ENCODE results near the gene PDE11A.

PDE11A gene

DNA sequence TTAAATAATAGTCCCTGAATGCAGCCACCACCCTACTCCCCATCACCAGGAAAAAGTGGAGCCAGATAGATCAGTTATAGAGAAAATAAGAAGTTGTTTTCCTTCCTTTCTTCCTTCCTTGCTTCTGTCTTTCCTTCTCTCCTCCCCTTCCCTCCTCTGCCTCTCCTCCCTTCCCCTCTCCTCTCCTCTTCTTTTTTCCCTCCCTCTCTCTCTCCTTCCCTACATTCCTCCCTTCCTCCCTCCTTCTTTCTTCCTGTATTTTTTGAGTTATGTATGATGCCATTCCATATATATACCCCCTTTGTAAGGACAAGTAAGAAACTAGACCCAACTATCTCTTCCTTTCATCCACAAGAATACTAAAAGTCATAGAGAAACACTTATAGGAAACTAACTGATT lies 414.3 kb downstream of the PDE11A start:
- no peak for DNase-seq

DNA sequence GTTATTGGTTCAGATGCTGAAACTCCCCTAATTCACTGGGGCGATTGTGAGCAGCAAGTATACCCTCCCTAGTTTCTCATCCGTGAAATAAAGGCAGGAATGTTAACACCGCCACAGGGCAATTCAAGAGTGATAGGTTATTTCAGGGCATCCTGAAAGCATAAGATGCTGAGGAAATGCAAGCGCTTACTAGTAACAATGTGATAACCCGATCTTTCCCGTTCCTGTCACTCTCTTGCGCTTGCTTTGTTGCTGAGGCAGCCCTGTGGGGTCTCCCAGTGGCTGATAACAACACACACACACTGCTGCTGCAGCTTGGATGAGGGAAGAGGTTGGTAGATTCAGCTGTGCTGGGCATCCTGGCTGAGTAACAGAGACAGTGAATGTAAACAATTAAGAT lies 420.7 kb downstream of the PDE11A start:
- no peak for DNase-seq

DNA sequence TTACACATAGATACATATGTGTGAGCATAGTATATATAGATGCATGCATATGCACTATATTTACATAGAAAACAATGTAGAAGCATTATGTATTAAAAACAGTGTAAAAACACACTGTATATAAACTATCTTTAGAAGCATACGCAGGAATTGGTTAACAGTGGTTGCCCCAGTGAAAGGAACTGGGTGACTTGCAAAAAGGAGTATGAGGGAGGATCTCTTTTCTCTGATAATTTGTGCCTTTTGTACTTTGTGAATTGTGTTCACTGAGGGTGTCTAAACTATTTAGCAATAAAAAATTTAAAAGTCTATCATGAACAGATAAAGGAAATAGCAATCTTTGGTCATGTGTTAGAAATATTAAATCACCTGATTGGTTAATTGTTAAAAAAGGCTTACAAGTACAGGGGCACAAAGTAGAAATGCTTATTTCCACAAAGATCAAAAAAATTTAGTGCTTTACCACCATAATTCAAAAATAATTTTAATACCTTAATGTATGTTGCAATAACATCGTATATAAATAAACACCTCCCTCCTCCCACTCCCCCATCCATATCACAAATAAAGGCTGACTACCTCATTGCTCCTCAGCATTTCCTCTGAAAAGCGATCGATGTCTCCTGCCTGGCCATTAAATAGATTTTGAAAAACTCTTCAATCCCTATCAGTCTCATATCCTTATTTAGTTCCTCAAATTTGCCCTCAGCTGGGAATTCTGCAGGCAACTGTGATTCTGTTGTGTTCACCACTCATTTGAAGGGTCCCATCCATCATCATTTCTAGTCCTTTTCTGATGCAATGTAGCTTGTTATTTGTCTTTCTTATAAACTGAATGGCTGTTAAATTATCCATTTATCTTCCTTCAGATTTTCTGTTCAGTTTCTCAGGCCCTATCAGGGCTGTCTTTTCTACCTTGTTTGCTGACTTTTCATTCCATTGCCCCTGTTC lies 422.7 kb downstream of the PDE11A start:
- DNase-seq, result no peak

DNA sequence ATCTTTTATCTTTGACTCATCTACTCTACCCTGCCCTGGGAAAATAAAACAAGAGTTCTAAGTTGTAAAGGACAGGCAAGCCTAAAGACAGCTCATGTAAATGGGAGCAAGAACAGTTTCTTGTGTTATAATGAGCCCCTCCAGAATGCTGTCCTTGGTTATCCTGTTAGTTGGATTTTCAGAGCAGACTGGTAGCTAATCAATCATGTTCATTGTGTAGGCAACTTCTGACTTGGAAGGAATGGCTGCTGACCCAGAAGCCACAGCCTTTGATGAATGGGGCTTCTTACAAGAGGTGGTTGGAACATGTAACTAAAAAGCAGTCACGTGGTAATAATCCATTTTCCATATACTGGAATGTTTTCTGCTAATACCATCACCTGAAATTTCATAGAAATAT lies 425.8 kb downstream of the PDE11A start:
- DNase-seq, result no peak

DNA sequence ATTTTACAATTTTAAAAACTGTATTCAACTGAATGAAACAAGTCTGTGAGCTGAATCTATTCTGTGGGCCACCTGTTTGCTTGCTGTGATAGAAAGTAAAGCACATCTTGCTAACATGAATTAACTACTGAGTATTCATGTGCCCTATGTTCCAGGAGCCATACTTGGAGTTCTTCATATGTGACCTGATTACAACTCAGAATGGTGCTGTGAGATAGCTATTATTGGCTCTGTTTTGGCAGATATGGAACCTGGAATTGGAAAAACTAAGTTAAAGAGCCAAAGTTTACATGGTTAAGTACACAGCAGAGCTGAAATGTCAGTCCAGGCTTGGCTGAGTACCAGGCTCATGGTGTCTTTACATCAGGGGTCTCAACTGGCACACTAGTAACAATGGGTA lies 426.3 kb downstream of the PDE11A start:
- no peak for DNase-seq

DNA sequence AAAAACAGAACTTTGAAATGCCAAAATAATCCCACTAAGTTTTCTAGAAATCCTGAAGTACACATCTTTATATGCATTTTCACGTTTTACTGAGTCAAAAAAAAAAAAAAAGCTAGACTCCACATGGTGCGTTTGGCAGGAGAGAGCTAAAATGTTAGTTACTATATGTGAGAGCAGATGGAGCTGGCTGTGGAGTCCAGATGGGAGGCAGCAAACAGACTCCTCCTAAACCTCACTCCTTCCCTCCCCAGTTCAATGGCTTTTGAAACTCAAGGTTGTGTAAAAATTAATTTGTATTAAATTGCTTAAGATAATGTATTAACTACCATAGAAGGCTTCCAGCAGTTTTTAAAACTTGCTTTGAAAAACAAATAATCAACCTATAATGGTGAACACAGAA lies 431.2 kb downstream of the PDE11A start:
- DNase-seq, result no peak

DNA sequence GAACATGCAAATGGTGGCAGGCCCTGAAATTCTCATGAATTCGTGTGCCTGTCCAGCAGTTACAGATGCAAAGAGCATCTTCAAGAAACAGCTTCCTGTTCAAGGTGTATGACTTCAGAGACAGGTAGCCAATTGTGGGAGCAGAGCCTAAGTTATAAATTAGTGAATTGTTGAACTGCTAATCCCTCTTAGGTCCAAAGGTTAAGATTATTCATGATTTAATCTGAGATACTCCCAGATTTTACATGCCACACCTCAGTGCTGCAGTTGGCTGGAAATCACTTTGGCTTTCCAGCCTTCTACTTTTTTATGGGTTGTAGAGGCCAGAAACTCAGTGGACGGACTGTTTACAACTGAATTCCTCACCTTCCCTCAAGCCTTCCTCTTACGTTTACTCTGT lies 432.2 kb downstream of the PDE11A start:
- no peak for DNase-seq

DNA sequence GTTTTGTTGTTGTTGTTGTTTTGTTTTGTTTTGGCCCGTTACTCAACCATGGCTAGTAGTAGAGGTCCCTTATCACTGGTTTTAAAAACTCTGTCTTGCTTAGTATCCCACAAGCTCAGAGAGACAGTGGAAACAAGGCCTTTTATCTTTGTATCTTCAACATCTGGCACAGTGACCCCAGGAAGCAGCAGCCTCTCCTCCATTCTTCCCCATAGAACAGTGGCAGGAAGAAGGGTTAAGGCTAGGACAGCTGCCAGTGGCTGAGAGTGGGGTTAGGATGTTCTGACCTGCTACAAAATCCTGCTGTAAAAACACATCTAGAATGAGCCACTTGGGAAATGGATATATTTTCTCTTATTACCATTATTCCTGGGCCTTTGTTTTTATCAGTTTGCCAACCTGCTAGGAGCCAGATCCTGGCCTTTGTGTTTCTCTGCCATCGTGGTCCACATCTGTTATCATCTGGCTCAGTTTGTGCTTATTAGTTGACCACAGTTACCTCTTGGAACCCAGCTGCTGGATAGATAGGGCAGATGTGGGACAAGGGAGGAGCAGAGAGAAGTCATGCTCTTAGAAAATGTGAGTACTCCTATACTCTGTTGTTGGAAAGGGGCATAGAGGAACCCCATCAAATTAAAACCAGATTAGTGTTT lies 433.2 kb downstream of the PDE11A start:
- DNase-seq, result no peak

DNA sequence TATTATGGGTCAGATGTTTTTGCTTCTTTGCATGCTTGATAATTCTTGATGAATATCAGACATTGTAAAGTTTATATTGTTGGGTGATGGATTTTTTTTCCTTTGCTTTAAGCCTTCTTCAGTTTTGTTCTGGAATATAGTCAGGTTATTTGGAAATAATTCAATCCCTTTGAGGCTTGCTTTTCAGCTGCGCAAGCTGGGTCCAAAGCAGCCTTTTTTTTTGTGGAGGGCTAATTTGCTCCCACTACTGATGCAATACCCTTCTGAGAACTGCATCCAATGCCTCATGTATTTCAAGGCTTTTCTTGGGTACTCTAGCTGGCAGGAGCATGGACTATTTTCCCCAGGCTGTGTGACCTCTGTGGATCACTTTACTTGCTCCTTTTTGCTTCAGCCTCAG lies 434.1 kb downstream of the PDE11A start:
- DNase-seq, result no peak

DNA sequence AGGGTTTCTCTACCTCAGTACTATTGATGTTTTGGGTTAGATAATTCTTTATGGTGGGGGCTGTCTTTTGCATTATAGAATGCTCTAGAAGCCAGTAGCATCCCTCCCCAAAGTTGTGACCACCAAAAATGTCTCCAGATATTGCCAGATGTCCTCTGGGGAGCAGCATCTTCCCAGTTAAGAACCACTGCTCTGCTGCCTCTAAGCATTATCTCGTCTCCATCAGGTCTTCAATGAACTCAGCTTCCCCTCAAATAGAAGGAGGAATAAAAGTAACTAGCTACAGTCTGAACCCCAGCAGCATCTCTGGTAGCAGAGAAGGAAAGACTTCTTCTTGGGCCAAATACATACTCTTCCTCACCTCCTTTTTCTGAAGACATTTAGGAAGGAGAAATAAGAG lies 435.9 kb downstream of the PDE11A start:
- DNase-seq, result no peak

DNA sequence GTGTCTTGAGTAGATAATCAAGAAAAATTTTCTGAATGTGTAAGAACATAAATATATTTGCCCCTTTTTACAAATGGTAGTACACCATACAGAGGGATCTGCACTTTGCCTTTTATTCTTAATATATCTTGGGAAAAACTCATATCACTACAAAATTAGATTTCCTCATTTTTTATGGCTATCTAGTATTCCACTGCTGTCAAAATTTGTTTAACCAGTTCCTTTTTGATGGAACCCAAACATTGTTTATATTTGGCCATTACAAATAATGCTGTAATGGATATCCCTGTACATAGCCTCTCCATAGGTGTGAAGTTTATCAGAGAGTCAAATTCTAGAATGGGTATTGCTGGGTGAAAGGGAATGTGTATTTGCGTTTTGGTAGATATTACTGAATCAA lies 436.9 kb downstream of the PDE11A start:
- no peak for DNase-seq

DNA sequence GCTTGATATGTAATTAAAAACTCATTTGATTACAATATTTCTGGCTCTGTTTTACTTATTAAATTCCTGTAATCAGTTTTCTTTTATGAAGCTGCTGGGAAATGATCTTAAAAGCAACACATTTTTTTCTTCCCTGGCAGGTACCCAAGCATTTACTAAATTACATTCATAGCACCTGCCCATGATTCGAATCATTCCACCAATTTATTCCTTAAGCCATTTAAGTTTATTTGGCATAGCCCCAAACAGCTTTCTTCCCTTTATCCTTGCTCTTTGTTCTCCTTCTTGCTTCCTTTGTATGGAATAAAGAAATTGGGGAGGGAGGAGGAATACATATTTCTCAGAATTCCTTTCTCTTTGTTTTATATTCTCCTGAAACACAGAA lies 438.7 kb downstream of the PDE11A start:
- DNase-seq, result peak; percentile 18 to 43

DNA sequence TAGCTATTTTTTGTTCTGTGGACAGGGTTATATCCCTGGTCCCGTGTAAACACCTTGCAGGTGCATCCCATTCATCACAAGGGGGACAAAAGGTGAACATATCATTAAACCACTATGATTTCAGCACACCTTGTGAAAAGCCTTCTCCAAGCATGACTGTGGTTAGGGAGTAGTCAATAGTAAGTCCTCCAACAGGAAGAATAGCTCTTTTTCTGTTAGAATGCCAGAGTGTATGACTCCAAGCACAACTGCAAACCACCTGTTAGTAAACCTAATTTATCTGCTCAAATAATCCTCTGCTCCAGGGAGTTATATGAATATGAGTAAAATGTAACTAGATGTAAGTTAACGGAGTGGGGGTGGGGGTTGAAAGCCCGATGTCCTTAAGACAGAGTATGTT lies 439.5 kb downstream of the PDE11A start:
- peak; percentile 78 to 79 for DNase-seq

DNA sequence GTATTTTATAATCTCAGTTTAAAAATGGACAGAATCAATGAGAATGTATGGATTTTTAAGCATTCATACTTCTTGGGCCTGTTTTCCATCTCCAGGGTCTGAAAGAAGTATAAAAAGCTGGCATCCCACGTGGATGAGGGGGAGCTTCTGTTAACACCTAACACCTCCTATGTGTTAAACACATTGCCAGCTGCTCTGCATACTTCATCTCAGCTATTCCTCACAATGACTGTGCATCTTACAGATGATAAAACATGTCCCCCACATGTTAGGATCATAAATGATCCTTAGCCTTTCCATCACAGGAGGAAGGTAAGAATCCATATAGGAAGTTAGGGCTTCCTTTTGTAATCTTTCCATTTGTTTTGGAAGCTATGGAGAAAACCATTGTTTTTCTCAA lies 440.9 kb downstream of the PDE11A start:
- no peak for DNase-seq

DNA sequence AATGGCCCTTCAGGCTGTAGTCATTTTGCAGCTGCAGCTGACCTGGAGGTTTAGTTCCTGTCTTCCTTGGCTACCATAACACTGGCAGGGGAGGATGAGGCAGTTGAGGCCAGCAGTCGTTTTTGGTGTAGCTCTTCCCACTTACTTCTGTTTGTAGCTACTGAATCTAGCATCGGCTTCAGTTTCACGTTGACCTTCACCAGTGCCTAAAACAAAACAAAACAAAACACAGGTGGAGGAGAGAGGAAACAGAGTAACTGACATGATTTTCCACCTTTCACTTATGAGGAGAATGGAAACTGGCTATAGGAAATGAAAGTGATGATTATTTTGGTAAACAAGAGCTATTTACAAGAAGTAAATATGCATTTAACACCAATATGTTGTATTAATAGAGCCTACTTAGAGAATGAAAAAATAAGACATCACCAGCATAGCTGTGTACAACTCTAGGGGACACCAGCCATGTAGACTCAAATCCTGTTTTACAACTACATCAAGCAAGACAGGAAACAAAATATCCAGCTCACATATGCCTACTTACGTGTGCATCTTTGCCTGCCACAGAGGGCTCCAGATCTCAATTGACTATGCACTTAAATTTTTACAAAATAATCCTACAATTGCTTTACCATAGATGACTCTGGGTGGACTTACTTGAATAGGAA lies 443.1 kb downstream of the PDE11A start:
- peak in 1 of 2 experiments; percentile 42 for DNase-seq

DNA sequence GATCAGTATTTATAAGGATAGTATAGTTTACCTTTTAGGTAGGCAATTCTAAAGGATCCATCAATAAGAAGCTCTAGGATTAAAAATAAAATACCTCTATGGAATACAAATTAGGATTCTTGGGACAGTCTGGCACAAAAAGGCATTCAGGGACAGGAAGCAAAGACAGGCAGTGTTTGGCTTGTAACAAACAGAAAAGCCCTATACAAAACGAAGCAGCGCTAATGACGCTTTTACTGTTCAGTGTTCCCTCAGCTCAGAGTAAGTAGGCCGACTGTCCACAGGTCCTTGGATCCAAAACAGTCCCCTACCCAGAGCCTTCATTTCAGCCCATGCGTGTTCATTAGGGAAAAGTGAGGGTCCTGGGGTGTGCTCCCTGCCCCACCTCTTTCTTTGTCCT lies 443.7 kb downstream of the PDE11A start:
- peak; percentile 31 to 42 for DNase-seq

DNA sequence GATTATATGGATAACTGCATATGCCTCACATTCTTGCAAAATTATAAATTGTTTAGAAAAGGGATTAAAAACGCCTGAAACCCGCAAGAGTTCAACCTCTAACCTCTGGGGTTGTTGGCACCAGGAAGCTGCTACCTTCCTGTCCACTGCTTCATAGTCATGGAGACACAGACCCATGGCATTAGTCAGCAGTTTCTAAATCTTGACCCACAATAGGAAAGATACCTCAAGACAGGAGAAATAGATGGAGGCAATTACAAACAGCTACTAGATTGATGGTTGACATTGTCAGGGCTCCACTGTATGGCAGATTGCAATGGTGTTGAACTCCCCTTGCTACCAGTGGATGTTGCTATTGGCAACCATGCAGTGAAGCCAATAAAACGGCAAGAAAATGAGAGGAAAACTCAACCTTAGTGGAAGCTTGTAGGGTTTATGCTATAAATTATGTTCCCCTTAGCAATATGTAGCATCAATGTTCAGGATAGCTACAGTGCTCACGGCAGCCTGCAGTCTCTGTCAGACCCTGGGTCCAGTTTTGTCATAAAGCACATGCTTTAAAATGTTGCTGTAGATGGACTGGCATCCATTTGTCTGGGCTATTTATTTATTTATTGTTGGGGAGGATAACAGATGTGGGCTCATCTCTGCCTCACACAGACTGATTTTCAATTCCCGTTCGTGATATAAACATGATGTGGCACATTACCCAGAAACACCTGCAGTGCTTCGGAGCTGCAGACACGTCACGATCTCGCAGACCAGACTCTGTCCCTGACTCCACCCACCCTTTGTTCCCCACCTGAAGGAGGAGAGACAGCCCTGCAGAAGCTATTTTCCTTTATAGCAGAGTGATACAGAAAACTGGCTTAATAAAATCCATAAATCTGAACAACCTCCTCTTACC lies 446.6 kb downstream of the PDE11A start:
- peak; percentile 60 to 61 for DNase-seq

DNA sequence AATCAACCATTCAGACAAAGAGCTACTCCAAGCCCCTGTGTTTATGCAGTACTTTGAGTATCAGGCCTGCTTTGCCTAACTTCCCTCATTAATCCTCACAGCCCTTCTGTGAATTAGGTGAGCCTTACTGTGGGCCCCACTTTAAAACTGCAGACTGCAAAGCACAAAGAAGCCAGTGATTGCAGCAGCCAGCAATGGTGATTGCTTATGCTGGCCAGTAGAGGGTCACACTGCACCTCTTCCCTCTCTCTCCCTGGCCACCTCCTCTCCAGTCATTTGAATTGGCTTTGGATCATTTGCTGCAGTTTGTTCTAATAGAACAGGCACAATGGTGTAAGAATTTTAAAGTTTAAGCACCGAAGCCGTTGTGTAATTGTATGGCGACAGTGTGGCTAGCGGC lies 450.1 kb downstream of the PDE11A start:
- peak; percentile 47 to 70 for DNase-seq

DNA sequence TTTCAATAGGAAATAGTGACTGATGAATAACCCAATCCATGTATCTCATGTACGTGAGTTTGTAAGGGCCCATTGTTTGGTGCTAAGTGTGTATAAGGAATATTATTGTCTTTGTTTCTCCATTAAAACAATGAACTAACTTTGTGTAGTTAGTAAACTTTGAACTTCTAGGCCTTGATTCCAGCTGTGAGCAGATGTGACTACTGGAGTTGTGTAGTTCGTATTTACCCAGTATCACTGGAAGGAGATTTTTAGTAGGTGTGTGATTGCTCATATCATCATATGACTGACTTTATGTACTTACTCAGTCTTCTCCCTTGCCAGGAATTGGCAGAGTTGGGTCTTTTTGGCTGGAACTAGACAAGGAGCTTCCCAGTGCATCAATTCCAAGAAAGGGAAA lies 452.6 kb downstream of the PDE11A start:
- DNase-seq, result no peak

DNA sequence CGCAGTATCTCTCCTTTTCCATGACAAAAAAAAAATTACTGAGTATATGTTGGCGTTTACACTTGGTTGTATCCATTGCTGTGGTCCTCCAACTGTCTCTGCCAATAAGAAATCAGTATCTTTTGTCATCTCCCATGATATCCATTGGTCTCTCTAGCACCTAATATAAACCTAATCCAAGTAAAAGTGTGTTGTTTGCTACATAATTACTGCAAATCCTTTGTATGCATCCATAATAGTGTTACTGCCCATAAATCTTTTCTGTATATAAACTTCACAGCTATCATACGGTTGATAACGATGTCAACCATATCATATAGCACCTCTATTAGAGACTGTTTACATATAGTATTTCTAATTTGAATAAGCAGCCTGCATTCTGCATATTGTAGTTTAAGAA lies 453.1 kb downstream of the PDE11A start:
- DNase-seq, result no peak

DNA sequence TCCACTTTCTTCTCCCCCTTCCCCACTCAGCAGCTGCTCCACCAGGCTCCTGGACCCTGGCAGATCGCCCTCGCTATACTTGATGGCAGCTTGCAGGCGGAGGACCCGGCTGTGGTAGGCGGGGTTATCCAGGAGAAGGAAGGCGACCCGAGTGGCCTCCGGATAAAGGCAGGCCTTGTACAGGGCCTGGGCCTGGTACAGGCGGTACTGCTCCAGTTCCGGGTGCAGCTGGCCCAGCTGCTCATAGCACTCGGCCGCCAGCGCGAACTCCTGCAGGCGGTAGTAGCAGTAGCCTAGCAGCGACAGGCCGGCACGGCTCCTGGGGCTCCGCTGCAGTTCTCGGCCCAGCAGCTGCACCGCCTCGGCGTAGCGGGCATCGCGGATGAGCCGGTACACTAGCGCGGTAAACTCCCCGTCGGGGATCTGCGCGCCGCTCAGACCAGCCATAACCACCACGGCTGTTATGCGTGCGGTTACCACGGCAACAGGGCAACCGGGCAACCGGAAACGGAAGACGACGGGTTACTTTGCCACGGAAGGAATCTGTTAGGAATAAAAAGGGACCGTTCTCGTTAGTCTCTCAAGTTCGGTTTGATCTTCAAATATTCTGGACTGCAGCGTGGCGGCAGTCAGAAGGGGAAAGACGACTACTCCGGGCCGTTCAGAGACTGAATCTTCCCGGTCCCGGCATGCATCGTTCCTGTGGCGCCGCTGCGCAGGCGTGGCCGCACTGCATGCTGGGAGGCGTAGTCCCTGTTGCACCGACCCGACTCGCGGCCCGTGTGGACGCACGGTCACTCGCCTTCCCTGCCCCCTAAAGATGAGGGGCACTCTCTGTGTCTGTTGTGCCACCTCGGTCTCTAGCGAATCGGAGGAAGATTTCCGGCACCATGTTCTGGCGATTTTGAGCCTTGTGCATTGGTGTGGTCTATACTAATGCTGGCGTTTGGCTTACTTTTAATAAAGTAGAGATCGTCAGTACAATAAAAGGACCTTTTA lies 454.0 kb downstream of the PDE11A start:
- peak; percentile 88 to 93 for DNase-seq
